ENCODE measurements around the gene ARSA. TPM values are rescaled to one million over a fixed set of nuclear protein-coding genes. Genes with fewer than 3 reads are reported as not detected.
A peak's percentile ranks its signal among the peaks of the same experiment; 100 is the strongest.

Gene ARSA
- total and polyA plus RNA-seq, 2 of the 13 experiments (the other 11 are each of a cell fraction or from before 2014, with no cell fraction given), result 9.0 to 11.5 TPM

- no peak overlapping the region for H3K27ac ChIP-seq (ENCODE audit: extremely low read length, insufficient read depth, low read length)
- no peaks in the 10 kb centered on the region for H3K79me2 ChIP-seq (ENCODE audit: insufficient read depth, low read length)
- ChIA-PET CTCF (ENCODE audit: low intra/inter-chr PET ratio, low total read pairs) (interaction anchor here (0.6 kb wide), 1 partner anchor 10 kb away, joined by 3 read pairs; no protein-coding TSS in a partner anchor), POLR2A (no interaction called here)
- no peak for DNase-seq (ENCODE audit: low spot score)
- H4K20me1 ChIP-seq (ENCODE audit: insufficient read depth, low read length), result no peaks in the 10 kb centered on the region; the same call in 1 of the 2 replicates
- H3K36me3 ChIP-seq (replicated peaks in 1 of 2; ENCODE audit: control insufficient read depth in 1 of 2, insufficient read depth in 2 of 2, low read length in 2 of 2), result no peaks in the 10 kb centered on the region
- no peak overlapping the region for H3K4me3 ChIP-seq (replicated peaks in 1 of 3; ENCODE audit: insufficient read depth in 1 of 3, low read depth in 2 of 3, low read length in 3 of 3)
- in situ Hi-C loops (cut with HindIII; ENCODE audit: extremely low pct_ligation_motif_present, low pct_unique_long_range_greater_than_20kb), result no loop called here
- H3K27me3 ChIP-seq (ENCODE audit: control insufficient read depth in 1 of 2, insufficient read depth in 2 of 2, low read length in 2 of 2), result peaks cover 0 to 2% of the 10 kb centered on the region in 2 experiments; a peak in 1 of 5 replicates
- BruUV-seq (replicated peaks), result no TSS peak
- ATAC-seq, result no peak
- peaks cover 6% of the 10 kb centered on the region for H3K4me1 ChIP-seq (ENCODE audit: insufficient read depth, low read length)
- no peaks in the 10 kb centered on the region for H3K9me3 ChIP-seq (ENCODE audit: low read length)
- no peak overlapping the region for H3K9ac ChIP-seq (ENCODE audit: insufficient read depth, low read depth, low read length)
- intact Hi-C loops (cut with micrococcal nuclease; ENCODE audit: unreplicated experiment), result no loop called here
- FAIRE-seq, result no peak
- TF ChIP-seq MNT (IDR thresholded peaks at IDR 0.05), result peak; percentile 59; the same call in 1 of the 2 replicates
- TF ChIP-seq SOX5 (CRISPR knock-in tag; IDR thresholded peaks at IDR 0.05; ENCODE audit: borderline replicate concordance), result no peak
- TF ChIP-seq RXRA (CRISPR knock-in tag; IDR thresholded peaks at IDR 0.05), result no peak
- TF ChIP-seq FOXO1 (CRISPR knock-in tag; IDR thresholded peaks at IDR 0.05), result no peak
- no peak overlapping the region for H3K4me2 ChIP-seq (ENCODE audit: low read depth, low read length)
- 42% methylated on average over 3 of the region's 3 CpGs for WGBS (ENCODE audit: low lambda C conversion rate)
- H2AFZ ChIP-seq (ENCODE audit: low read length), result no peak overlapping the region
These were observed 32.8 kb downstream of the ARSA start for GRCh38 chr22:50595189-50595588.

- no peak for ATAC-seq
- Histone ChIP-seq H3K4me2 (ENCODE audit: low read depth, low read length) (no peak overlapping the region), H3K36me3 (replicated peaks in 1 of 2; ENCODE audit: control insufficient read depth in 1 of 2, insufficient read depth in 2 of 2, low read length in 2 of 2) (no peaks in the 10 kb centered on the region), H3K79me2 (ENCODE audit: insufficient read depth, low read length) (no peaks in the 10 kb centered on the region), H3K9me3 (ENCODE audit: low read length) (no peaks in the 10 kb centered on the region), H2AFZ (ENCODE audit: low read length) (no peak overlapping the region), H3K4me1 (ENCODE audit: insufficient read depth, low read length) (peaks cover 20% of the 10 kb centered on the region), H3K27me3 (ENCODE audit: control insufficient read depth in 1 of 2, insufficient read depth in 2 of 2, low read length in 2 of 2) (no peaks in the 10 kb centered on the region), H3K27ac (ENCODE audit: extremely low read length, insufficient read depth, low read length) (no peak overlapping the region), H3K9ac (ENCODE audit: insufficient read depth, low read depth, low read length) (no peak overlapping the region), H3K4me3 (replicated peaks in 1 of 3; ENCODE audit: insufficient read depth in 1 of 3, low read depth in 2 of 3, low read length in 3 of 3) (no peak overlapping the region), H4K20me1 (ENCODE audit: insufficient read depth, low read length) (no peaks in the 10 kb centered on the region)
- in situ Hi-C loops (cut with HindIII; ENCODE audit: extremely low pct_ligation_motif_present, low pct_unique_long_range_greater_than_20kb), result no loop called here
- no peak for FAIRE-seq
- BruUV-seq (replicated peaks), result no TSS peak
- 74% methylated on average over 5 of the region's 5 CpGs for WGBS (ENCODE audit: low lambda C conversion rate)
- no peak for DNase-seq (ENCODE audit: low spot score)
- CTCF ChIA-PET (ENCODE audit: low intra/inter-chr PET ratio, low total read pairs), result no interaction called here
- intact Hi-C loops (cut with micrococcal nuclease; ENCODE audit: unreplicated experiment), result no loop called here
- POLR2A ChIA-PET, result no interaction called here
- no peak for TF ChIP-seq SP4 (CRISPR knock-in tag; IDR thresholded peaks at IDR 0.05)
These were observed 40.5 kb downstream of the ARSA start for GRCh38 chr22:50587407-50587806.

Data from HepG2 (cell line).